HepG2 (cell line): ENCODE results near the gene SYVN1. TPM values are rescaled to one million over a fixed set of nuclear protein-coding genes. Genes with fewer than 3 reads are reported as not detected.

Source experiments
- BATF2 ChIP-seq: sonication (generic); formaldehyde crosslinking; IDR thresholded peaks from 2 replicates; pipeline ENCODE4 v1.8.0; 2022; ENCODE audit warnings: mild to moderate bottlenecking, missing genetic modification reagents, moderate library complexity
- DNMT3B ChIP-seq: conservative IDR thresholded peaks from 2 replicates; pipeline ENCODE4 v1.6.1; 2016; ENCODE audit warnings: missing biosample characterization, control low read depth
- ETV5 ChIP-seq: IDR thresholded peaks from 2 replicates; pipeline ENCODE4 v1.6.1; 2018; ENCODE audit warnings: missing biosample characterization, missing genetic modification reagents, inconsistent platforms, borderline replicate concordance
- FOSL2 ChIP-seq: sonication (generic); formaldehyde crosslinking; IDR thresholded peaks from 2 replicates; pipeline ENCODE4 v1.4.0; 2020; ENCODE audit warnings: missing genetic modification reagents
- GABPB1 ChIP-seq: IDR thresholded peaks from 2 replicates; pipeline ENCODE4 v1.6.1; 2016; ENCODE audit warnings: mild to moderate bottlenecking, missing genetic modification reagents, moderate library complexity, missing compliant biosample characterization
- HNRNPL ChIP-seq: fragments of 200-400 bp; formaldehyde crosslinking; IDR thresholded peaks from 2 replicates; pipeline ENCODE4 v1.6.1; 2017; ENCODE audit warnings: mild to moderate bottlenecking, low read depth, low read length
- KLF16 ChIP-seq, 2 experiments: sonication (generic) in 1 of 2; formaldehyde crosslinking in 1 of 2; IDR thresholded peaks; 2 replicates each; pipeline versions ENCODE4 v1.6.1 to v1.8.0; 2016 to 2023; ENCODE audit warnings: missing genetic modification reagents in 2 of 2, missing compliant biosample characterization in 1 of 2
- LCORL ChIP-seq, 2 experiments: fragments of 450-650 bp in 1 of 2; sonication (generic) in 1 of 2; formaldehyde crosslinking in 1 of 2; IDR thresholded peaks; 2 replicates each; pipeline versions ENCODE4 v1.5.0 to v1.6.1; 2017 to 2020; ENCODE audit warnings: antibody characterized with exemption in 1 of 2, missing genetic modification reagents in 1 of 2
- MAZ ChIP-seq, 2 experiments: sonication (generic) in 1 of 2; formaldehyde crosslinking in 1 of 2; IDR thresholded peaks; 2 replicates each; pipeline versions ENCODE4 v1.5.0 to v1.6.1; 2012 to 2020; ENCODE audit warnings: low read depth in 2 of 2, mild to moderate bottlenecking in 2 of 2, borderline replicate concordance in 1 of 2, improper control_type of control experiment in 1 of 2, low read length in 1 of 2, missing genetic modification reagents in 1 of 2, moderate library complexity in 1 of 2
- MXI1 ChIP-seq: IDR thresholded peaks from 3 replicates; pipeline ENCODE4 v1.6.1; 2012; ENCODE audit warnings: low read depth, low read length, inconsistent platforms, borderline replicate concordance
- PCBP1 ChIP-seq: fragments of 200-400 bp; formaldehyde crosslinking; IDR thresholded peaks from 2 replicates; pipeline ENCODE4 v1.6.1; 2017; ENCODE audit warnings: mild to moderate bottlenecking, low read depth, low read length, borderline replicate concordance
- SALL1 ChIP-seq: sonication (generic); formaldehyde crosslinking; IDR thresholded peaks from 2 replicates; pipeline ENCODE4 v1.8.0; 2022; ENCODE audit warnings: mild to moderate bottlenecking, missing genetic modification reagents
- SIN3A ChIP-seq: IDR thresholded peaks from 2 replicates; pipeline ENCODE4 v1.6.1; 2011; ENCODE audit warnings: low read depth, mild to moderate bottlenecking, control low read depth, low read length, borderline replicate concordance
- SPEN ChIP-seq: sonication (generic); formaldehyde crosslinking; IDR thresholded peaks from 2 replicates; pipeline ENCODE4 v1.5.1; 2020; ENCODE audit warnings: low read depth, mild to moderate bottlenecking, missing genetic modification reagents
- TARDBP ChIP-seq: sonication (generic); formaldehyde crosslinking; IDR thresholded peaks from 2 replicates; pipeline ENCODE4 v1.8.0; 2022; ENCODE audit warnings: mild to moderate bottlenecking, missing genetic modification reagents
- TBP ChIP-seq: sonication (generic); formaldehyde crosslinking; IDR thresholded peaks from 2 replicates; pipeline ENCODE4 v1.5.0; 2020; ENCODE audit warnings: missing genetic modification reagents
- ZBTB2 ChIP-seq: sonication (generic); formaldehyde crosslinking; IDR thresholded peaks from 2 replicates; pipeline ENCODE4 v1.8.0; 2022; ENCODE audit warnings: low read depth, missing genetic modification reagents
- ZNF205 ChIP-seq: IDR thresholded peaks from 2 replicates; pipeline ENCODE4 v1.6.1; 2018; ENCODE audit warnings: missing biosample characterization, missing genetic modification reagents
- ZNF224 ChIP-seq: sonication (generic); formaldehyde crosslinking; IDR thresholded peaks from 2 replicates; pipeline ENCODE4 v1.5.0; 2020; ENCODE audit warnings: mild to moderate bottlenecking, missing genetic modification reagents
- ZNF280B ChIP-seq: sonication (generic); formaldehyde crosslinking; IDR thresholded peaks from 2 replicates; pipeline ENCODE4 v1.5.0; 2020; ENCODE audit warnings: missing genetic modification reagents, mild to moderate bottlenecking, borderline replicate concordance
- ZNF639 ChIP-seq: conservative IDR thresholded peaks from 2 replicates; pipeline ENCODE4 v1.6.1; 2018; ENCODE audit warnings: missing genetic modification reagents
- ZSCAN25 ChIP-seq: sonication (generic); formaldehyde crosslinking; IDR thresholded peaks from 2 replicates; pipeline ENCODE4 v1.8.0; 2022; ENCODE audit warnings: mild to moderate bottlenecking, missing genetic modification reagents
- polyA plus RNA-seq, 8 experiments: library from polyadenylated mRNA; depleted of rRNA in 3 of 8; stranded (reverse) in 7 of 8; unstranded in 1 of 8; fragments of >200 nt; fragmentation: Illumina TruSeq in 4 of 8; extraction: Trizol in 4 of 8; gene quantifications; 2 replicates each; pipeline versions ENCODE4 v1.2.1 to v1.2.3, GENCODE V29; 2011 to 2016; ENCODE audit warnings: low read depth in 4 of 8, missing spikeins in 1 of 8, mixed read lengths in 1 of 8; ENCODE audit not compliant: insufficient read depth in 1 of 8
- total RNA-seq, 5 experiments: library from RNA; depleted of rRNA; stranded (reverse); fragments of >200 nt; fragmentation: Illumina TruSeq; extraction: Trizol; gene quantifications; 2 replicates each; pipeline ENCODE4 v1.2.3, GENCODE V29; 2016; ENCODE audit warnings: low read depth in 1 of 5

Gene SYVN1
- total and polyA plus RNA-seq, 2 of the 13 experiments (the other 11 are each of a cell fraction or from before 2014, with no cell fraction given): 10.3 to 22.5 TPM

- TF ChIP-seq ZBTB2 (CRISPR knock-in tag) (0 out of 2 replicates have a peak, but pooled peaks have one; percentile 38), ZNF280B (peak; percentile 15; the same call in 1 of the 2 replicates), PCBP1 (peak; percentile 72; the same call in 1 of the 2 replicates), GABPB1 (peak; percentile 22; the same call in 1 of the 2 replicates), DNMT3B (CRISPR knock-in tag) (no peak), ZSCAN25 (CRISPR knock-in tag) (peak; percentile 71; the same call in 1 of the 2 replicates), BATF2 (CRISPR knock-in tag) (no peak), MAZ (IDR thresholded peaks at IDR 0.05; ENCODE audit: borderline replicate concordance, low read depth, low read length) (0 out of 2 replicates have a peak, but pooled peaks have one; percentile 11), MAZ (CRISPR knock-in tag; IDR thresholded peaks at IDR 0.05; ENCODE audit: low read depth) (no peak; the same call in 1 of the 2 replicates), FOSL2 (CRISPR knock-in tag) (peak; percentile 51; the same call in 1 of the 2 replicates), SIN3A (peak; percentile 25; the same call in 1 of the 2 replicates), SALL1 (peak; percentile 21; the same call in 1 of the 2 replicates), TBP (CRISPR knock-in tag) (no peak), SPEN (CRISPR knock-in tag) (peak; percentile 20; the same call in 1 of the 2 replicates), ZNF639 (CRISPR knock-in tag) (peak; percentile 15; the same call in 1 of the 2 replicates), TARDBP (CRISPR knock-in tag) (0 out of 2 replicates have a peak, but pooled peaks have one; percentile 23), KLF16 (CRISPR knock-in tag; IDR thresholded peaks at IDR 0.05) (0 out of 4 replicates have a peak, but pooled peaks of 1 of the 2 experiments have one; percentile 24), ETV5 (CRISPR knock-in tag) (peak; percentile 25; the same call in 1 of the 2 replicates), ZNF205 (CRISPR knock-in tag) (0 out of 2 replicates have a peak, but pooled peaks have one; percentile 17), MXI1 (0 out of 3 replicates have a peak, but pooled peaks have one; percentile 3), LCORL (IDR thresholded peaks at IDR 0.05) (no peak), LCORL (CRISPR knock-in tag; IDR thresholded peaks at IDR 0.05) (0 out of 2 replicates have a peak, but pooled peaks have one; percentile 12), HNRNPL (0 out of 2 replicates have a peak, but pooled peaks have one; percentile 24), ZNF224 (CRISPR knock-in tag) (0 out of 2 replicates have a peak, but pooled peaks have one; percentile 52)
Measured at GRCh38 chr11:65181569-65182257, 47.4 kb upstream of the SYVN1 start, which contains the start of gene CAPN1 (continued).
